Endothelial cell of hepatic sinusoid (primary cell): ENCODE data around the gene FBXO46.
"Not testable (repeated sequence)": the region's sequence is repeated elsewhere in the genome, so short reads cannot be mapped to it uniquely, and the experiment has no call there.

Experiments used
- in situ Hi-C: cut with HindIII; loops from 2 replicates; pipeline ENCODE4 v1.10.0; 2017; ENCODE audit warnings: low sequenced_read_pairs

FBXO46 gene

GRCh38 chr19:45766869-45767346, 36.2 kb upstream of the FBXO46 start:
- in situ Hi-C loops, result no loop called here

- in situ Hi-C loops, result no loop called here
Measured at GRCh38 chr19:45766296-45766868, 35.7 kb upstream of the FBXO46 start.

GRCh38 chr19:45765702-45766295, 35.1 kb upstream of the FBXO46 start:
- in situ Hi-C loops, result no loop called here

- in situ Hi-C loops, result no loop called here
Measured at GRCh38 chr19:45764945-45765701, 34.4 kb upstream of the FBXO46 start.

GRCh38 chr19:45764475-45764874, 33.8 kb upstream of the FBXO46 start:
- in situ Hi-C loops, result no loop called here

GRCh38 chr19:45763691-45764294, 33.1 kb upstream of the FBXO46 start:
- in situ Hi-C loops, result no loop called here

GRCh38 chr19:45762870-45763631, 32.4 kb upstream of the FBXO46 start:
- in situ Hi-C loops, result no loop called here

GRCh38 chr19:45761714-45762113, 31.0 kb upstream of the FBXO46 start:
- in situ Hi-C loops, result no loop called here

GRCh38 chr19:45758921-45759320, 28.2 kb upstream of the FBXO46 start:
- in situ Hi-C loops, result no loop called here

GRCh38 chr19:45757695-45758094, 27.0 kb upstream of the FBXO46 start:
- in situ Hi-C loops, result no loop called here

- in situ Hi-C loops, result no loop called here
Measured at GRCh38 chr19:45754323-45754722, 23.6 kb upstream of the FBXO46 start.

- in situ Hi-C loops, result no loop called here
Measured at GRCh38 chr19:45753548-45753947, 22.9 kb upstream of the FBXO46 start.

- in situ Hi-C loops, result no loop called here
Measured at GRCh38 chr19:45752639-45753038, 21.9 kb upstream of the FBXO46 start.

GRCh38 chr19:45751483-45751882, 20.8 kb upstream of the FBXO46 start:
- in situ Hi-C loops, result not testable (repeated sequence)

GRCh38 chr19:45747513-45747912, 16.8 kb upstream of the FBXO46 start:
- in situ Hi-C loops, result no loop called here

GRCh38 chr19:45746866-45747265, 16.2 kb upstream of the FBXO46 start:
- in situ Hi-C loops, result no loop called here

GRCh38 chr19:45745606-45746005, 14.9 kb upstream of the FBXO46 start:
- in situ Hi-C loops, result no loop called here

- in situ Hi-C loops, result no loop called here
Measured at GRCh38 chr19:45742969-45743368, 12.3 kb upstream of the FBXO46 start.

- in situ Hi-C loops, result no loop called here
Measured at GRCh38 chr19:45739498-45740439, 9.1 kb upstream of the FBXO46 start.
